HG03039 (cell line): ENCODE data around the gene FBXO7.

ENCODE experiments used
- ATAC-seq: cut with Tn5 transposase; IDR thresholded peaks from one replicate; pipeline ENCODE4 v1.9.1; 2021; ENCODE audit warnings: mild to moderate bottlenecking, moderate library complexity; ENCODE audit not compliant: unreplicated experiment

Gene FBXO7

GRCh38 chr22:32487461-32487860 lies 12.8 kb downstream of the FBXO7 start:
- no peak for ATAC-seq

GRCh38 chr22:32489377-32489776 lies 14.8 kb downstream of the FBXO7 start:
- no peak for ATAC-seq

- ATAC-seq = no peak
These were observed 15.7 kb downstream of the FBXO7 start for GRCh38 chr22:32490279-32490678.

- ATAC-seq = no peak
These were observed 17.5 kb downstream of the FBXO7 start for GRCh38 chr22:32492111-32492510.

GRCh38 chr22:32493551-32493950 lies 18.9 kb downstream of the FBXO7 start:
- ATAC-seq = no peak

GRCh38 chr22:32494971-32495370 lies 20.4 kb downstream of the FBXO7 start:
- no peak for ATAC-seq

- ATAC-seq = no peak
These were observed 25.1 kb downstream of the FBXO7 start for GRCh38 chr22:32499666-32500065.

GRCh38 chr22:32501836-32502752 lies 27.5 kb downstream of the FBXO7 start:
- no peak for ATAC-seq

GRCh38 chr22:32509045-32509444 lies 34.4 kb downstream of the FBXO7 start:
- ATAC-seq = no peak

GRCh38 chr22:32511274-32511673 lies 36.7 kb downstream of the FBXO7 start:
- ATAC-seq = no peak

GRCh38 chr22:32511776-32512175 lies 37.2 kb downstream of the FBXO7 start:
- no peak for ATAC-seq

GRCh38 chr22:32512267-32512982 lies 37.8 kb downstream of the FBXO7 start:
- ATAC-seq = no peak

- ATAC-seq = no peak
These were observed 40.5 kb downstream of the FBXO7 start for GRCh38 chr22:32515084-32515483.

GRCh38 chr22:32517488-32517887 lies 42.9 kb downstream of the FBXO7 start:
- no peak for ATAC-seq

- no peak for ATAC-seq
These were observed 43.3 kb downstream of the FBXO7 start for GRCh38 chr22:32517921-32518320.

- no peak for ATAC-seq
These were observed 43.8 kb downstream of the FBXO7 start for GRCh38 chr22:32518381-32518780.

GRCh38 chr22:32518848-32519247 lies 44.2 kb downstream of the FBXO7 start:
- no peak for ATAC-seq

- ATAC-seq = no peak
These were observed 46.0 kb downstream of the FBXO7 start for GRCh38 chr22:32520612-32521011.

GRCh38 chr22:32522237-32522636 lies 47.6 kb downstream of the FBXO7 start:
- ATAC-seq = no peak

- ATAC-seq = no peak
These were observed 53.1 kb downstream of the FBXO7 start for GRCh38 chr22:32527756-32528155.

GRCh38 chr22:32528316-32528715 lies 53.7 kb downstream of the FBXO7 start:
- ATAC-seq = no peak
